ENCODE results near the gene MYLIP.
A peak's percentile ranks its signal among the peaks of the same experiment; 100 is the strongest.
"Not testable (repeated sequence)": the region's sequence is repeated elsewhere in the genome, so short reads cannot be mapped to it uniquely, and the experiment has no call there.

The MYLIP gene

DNA sequence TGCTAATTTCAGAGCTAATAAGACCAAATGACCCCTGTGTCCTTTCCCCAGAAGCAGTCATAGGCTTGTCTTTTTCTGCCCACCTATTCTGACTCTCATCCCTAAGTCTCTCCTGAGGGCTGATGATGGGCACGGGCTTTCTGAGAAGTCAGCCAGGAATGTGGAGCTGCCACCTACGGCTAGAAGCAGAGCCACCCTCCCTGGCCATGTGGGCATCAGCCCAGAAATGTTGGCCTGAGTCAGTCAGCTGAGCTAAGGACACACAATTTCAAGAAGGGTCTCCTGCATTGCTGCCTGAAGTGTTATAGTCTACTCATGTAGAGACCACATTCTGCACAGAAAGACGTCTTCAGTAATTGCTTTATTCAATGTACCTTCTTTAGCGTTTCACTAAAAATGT, 17.1 kb downstream of the MYLIP start:
- no peak for DNase-seq

DNA sequence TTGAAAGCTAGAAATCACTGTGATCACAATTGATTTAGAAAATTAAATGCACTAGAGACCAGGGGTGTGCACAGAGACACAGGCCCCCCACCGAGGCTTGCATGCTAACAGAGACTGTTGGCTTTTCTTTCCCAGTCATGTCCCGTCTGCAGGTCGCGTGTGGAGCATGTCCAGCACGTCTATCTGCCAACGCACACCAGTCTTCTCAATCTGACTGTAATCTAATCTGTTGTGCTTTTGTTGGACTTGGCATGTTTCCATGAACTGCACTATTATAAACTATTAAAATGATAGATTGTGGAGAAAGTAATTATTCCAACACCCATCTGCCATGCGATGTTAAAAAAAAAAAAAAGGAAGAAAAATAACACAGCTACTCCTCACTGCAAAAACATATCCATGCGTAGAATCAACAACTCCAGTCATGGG, 17.7 kb downstream of the MYLIP start:
- DNase-seq: no peak

DNA sequence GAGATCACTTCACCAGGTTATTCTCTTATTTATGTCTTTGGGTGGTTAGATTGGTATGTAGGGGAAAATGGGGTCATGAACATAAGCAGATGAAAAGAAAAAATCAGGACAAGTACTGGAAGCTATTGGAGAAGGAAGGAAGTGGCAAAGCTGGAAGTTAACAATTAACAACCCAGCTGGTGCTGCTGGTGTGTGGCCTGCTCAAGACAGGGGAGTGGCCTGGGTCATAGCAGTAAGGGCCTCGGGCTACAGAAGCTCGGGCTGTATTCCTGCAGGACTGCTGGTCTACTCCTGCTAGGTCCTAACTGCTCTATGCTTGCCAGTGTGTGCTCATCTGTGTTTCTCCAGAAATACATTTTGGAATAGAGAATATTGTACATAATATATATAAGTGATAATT, 19.6 kb downstream of the MYLIP start:
- no peak for DNase-seq

DNA sequence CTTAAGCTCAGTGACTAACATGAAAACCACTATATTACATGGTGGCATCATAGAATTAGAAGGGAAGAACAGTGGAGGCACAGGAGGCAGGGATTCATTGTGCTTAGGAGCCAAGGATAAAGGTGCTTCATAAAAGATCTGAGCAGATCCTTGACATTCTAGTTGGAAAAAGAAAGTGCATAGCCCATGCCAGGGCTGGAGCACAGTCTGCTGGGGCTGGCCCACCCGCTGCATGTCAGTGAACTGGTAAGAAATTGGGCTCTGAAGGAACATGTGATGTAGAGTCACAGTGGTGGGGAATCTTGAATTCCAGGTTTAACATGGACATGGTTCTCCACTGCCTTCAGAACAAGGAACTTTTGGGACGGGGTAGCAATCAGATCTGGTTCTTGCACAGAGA, 20.4 kb downstream of the MYLIP start:
- no peak for DNase-seq

- no peak for DNase-seq
Measured at GRCh38 chr6:16150098-16150497, 21.2 kb downstream of the MYLIP start.

DNA sequence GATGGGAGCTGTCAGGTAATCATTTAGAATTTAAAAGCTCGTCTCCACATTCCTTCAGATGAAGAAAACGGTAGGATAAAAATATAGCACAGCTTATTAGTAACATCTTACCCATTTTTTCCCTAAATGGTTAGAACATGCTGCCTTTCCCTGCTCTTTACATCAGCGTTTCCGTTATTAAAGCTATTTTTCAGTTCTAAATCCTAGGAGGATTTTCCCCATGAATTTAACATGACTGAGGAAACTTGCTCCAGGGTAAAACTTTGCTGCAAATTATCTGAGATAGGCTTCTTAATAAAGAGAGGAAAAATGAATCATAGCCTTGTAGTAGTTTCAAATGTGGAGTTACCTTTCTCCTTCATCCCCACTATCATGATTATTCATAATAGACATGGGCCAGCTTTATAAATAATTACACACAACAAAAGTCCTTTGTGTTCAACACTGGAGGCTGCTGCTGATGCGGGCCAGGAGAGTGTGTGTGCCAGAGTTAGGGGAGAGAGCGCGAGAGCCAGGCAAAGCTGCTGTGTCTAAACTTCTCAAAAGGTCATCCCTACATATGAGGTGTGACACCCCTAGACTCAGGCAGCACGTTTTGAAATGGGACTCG, 24.4 kb downstream of the MYLIP start:
- DNase-seq: no peak

- DNase-seq: no peak
Measured at GRCh38 chr6:16154904-16155303, 26.0 kb downstream of the MYLIP start.

DNA sequence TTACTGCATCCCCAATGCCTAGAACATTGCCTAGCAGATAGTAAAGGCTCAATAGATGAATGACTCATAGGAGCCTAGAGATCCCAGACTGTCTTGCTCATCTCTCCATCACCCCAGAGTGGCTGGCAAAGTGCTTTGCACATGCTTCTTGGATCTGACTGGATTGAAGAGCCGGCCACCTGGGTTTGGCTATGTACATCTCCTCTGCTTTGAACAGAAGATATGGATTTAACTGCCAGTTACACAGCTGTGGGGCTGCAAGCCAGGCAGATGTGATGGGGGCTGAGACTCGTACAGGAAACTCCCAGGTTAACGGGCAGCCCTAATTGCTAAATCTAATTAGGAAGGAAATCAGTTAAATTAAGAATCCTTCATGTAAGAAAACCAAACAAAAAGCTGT, 28.6 kb downstream of the MYLIP start:
- no peak for DNase-seq

DNA sequence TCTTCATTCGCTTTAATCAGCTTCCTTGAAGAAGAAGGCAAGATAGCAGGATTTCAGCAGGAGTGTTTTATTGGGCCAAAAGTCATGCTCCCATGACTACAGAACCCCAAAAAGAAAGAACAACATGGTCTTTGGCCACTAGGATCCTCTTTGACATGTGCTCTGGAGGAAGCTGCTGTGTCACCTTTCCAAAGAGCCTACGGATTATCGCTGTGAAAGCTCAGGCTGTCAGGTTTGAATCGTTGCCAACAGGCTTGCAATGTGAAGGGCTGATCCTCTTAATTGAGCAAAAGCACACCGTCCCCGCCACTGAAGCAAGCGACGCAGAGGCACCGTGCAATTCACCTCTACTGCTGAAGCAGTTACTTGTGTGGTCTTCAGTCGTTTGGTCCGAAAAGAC, 29.0 kb downstream of the MYLIP start:
- DNase-seq: no peak

DNA sequence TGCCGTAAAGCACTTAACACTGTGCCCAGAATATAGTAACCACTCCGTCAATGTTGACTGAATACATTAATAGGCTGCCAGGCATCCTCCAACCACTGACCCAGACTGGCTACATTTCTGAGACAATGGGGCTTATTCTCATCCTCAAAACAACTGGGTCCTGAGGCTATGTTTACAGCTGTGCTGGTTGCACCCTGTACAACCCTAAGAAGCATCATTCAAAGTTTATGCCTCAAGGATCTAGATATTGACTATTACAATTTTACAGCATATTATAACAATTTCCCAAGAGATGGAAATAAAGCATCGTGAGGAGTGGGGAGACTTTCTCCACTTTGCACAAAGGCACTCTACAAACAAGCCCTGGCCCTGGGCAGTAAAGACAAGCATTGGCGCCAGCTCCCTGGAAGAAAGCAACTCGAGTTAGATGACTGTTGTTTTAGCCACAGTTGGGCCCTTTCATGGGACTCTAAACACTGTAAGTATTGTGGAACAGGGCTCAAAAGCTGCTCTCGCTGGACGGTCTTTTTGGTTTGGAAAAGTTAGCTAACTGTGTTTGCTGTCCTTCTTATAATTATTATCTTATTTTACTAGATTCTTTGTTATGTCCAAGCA, 30.2 kb downstream of the MYLIP start:
- DNase-seq: no peak

DNA sequence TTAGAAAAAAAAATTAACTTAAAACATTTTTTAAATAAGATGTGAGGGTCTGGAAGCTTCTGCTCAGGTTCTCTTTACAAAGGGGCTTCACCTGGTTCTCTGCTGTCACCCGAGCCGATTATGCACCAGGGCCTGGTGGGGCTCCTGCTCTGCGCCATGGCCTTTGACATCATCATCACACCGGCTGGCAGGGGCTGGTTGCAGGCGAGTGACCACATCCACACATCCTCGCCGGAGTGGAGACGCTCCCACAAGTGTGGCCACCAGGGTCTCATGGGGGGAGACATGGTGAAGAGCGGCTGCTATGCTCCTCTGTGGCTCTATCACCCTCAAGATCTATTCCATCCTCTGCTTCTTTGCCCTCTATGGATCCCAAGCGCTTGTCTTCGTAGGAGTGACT, 31.9 kb downstream of the MYLIP start:
- no peak for DNase-seq

DNA sequence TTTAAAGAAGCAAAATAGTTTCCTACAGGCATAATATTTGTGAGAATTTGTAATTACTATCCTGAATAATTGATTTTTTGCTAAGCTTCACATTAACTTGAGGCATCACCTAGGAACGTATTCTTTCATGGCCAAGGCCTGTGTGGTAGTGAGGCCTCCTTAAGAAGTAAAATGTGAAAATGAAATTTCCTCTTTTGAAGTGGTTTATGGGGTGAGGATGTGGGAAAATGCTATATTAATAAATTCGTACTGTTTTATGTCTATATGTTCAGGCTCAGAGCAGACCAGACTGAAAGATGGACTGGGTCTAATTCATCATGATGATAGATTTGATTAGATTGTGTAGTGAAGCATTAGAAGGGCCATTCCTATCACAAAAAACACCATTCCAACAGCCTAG, 33.1 kb downstream of the MYLIP start:
- DNase-seq: no peak

DNA sequence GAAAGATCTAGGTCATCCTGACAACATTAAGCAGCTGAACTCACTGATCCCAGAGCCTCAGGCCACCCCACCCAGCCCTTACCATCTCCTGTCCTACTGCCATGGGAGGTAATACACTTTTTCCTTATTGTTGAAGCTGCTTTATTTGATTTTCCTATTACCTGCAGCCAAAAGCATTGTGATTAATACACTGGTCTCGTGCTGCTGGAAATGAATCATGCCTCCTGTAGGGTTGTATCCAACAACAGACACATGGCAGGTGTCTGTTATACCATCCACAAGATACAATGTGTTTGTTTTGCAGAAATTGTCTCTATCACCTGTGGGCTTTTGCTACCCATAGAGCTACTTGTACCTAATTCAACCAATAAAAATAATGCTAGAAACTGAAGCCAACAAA, 34.2 kb downstream of the MYLIP start:
- DNase-seq: no peak

- DNase-seq: no peak
Measured at GRCh38 chr6:16163535-16164300, 34.8 kb downstream of the MYLIP start.

DNA sequence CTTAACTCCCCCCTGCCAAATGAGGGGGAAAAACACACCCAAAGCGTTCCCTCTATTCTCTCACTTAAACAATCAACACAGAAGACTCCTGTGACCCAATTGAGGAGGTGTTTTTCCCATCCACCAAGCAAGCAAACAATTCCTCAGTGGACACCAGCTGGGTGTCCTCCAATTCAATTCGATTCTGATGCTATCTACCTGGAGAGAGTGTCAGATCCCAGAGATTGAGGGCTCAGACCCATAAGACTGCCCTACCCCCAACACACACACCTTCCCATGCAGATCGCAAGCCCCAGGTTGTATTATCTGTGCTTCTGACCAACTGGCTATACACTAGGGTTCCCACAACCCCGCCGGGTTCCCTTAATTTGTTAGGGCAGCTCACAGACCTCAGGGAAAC, 36.8 kb downstream of the MYLIP start:
- DNase-seq: no peak

DNA sequence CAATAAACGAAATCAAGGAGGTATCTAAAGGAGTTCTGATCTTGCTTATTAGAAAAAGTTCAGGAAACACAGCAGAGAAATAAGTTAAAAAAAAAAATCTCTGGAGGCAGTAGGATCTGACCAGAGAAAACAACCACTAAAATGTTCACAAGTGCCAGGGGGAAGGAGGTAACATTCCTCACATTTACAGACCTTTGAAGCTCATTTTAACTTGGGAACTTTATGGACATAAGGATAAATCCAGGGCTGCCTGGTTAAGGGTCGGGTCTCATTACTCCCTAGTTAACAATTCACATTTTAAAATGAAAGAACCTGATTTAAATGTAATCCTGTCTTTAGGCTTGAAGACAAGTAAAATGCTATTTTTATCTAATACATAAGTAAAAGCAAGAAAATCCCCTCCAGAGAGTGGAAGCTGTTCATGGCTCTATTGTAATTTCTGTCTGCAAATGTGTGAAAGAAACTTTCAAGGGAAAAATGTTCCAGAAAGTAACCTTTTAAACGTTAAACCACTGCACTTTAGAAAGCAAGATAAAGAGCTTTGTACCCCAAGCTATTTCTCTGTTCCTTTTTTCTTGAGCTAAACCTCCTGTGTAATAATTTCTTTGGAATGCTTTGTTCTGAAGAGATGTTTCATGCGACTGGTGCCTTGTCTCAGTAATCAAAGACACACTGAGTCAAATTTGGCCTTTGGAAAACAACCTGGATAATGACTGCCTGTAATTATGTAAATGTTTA, 38.2 kb downstream of the MYLIP start:
- no peak for DNase-seq

DNA sequence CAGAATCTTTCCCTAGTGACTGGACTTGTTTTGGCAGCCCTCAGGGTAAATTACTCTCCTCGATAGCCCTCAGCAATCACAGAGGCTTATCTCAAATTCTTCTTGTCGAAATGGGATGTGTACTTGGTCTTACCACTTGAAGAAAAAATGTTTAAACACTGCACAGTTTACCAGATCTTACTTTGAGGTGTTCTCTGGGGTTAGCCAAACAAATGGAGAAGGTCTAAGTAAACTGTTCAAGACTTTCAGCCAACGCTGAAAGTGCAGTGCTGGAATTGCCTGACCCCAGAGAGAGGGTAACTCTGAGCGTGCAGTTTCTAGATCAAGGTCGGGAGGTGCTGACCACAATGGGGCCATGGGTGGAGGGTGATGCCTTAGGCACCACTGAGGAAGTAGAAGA, 39.2 kb downstream of the MYLIP start:
- DNase-seq: peak; percentile 20

GRCh38 chr6:16168858-16169257, 40.0 kb downstream of the MYLIP start:
- DNase-seq: no peak

DNA sequence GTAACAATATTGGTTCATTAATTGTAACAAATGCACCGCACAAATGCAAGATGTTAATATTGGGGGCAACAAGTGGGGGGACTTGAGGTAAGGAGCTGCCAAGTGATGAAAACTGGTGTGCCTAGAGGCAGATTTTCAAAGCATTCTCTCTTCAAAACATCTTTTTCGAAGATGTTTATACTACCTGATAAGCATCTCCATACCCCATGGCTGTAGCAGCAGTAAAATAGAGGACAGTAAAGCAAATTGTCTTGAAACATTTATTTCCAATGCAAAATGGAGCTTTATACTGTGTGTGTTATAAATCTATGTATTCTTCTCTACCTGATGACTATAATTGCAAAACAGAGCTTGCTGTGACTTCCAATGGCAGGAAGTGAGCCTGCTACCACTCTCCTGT, 42.5 kb downstream of the MYLIP start:
- no peak for DNase-seq

GRCh38 chr6:16173167-16173940, 44.5 kb downstream of the MYLIP start:
- DNase-seq: no peak

- DNase-seq: no peak
Measured at GRCh38 chr6:16174416-16175078, 45.7 kb downstream of the MYLIP start.

DNA sequence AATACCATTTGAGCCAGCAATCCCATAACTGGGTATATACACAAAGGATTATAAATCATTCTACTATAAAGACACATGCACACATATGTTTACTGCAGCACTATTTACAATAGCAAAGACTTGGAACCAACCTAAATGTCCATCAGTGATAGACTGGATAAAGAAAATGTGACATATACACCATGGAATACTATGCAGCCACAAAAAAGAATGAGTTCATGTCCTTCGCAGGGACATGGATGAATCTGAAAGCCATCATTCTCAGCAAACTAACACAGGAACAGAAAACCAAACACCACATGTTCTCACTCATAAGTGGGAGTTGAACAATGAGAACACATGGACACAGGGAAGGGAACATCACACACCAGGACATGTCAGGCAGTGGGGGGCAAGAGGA, 47.7 kb downstream of the MYLIP start:
- DNase-seq: not testable (repeated sequence)

Data from activated CD8-positive, alpha-beta memory T cell treated with anti-CD3 and anti-CD28 coated beads, Interleukin-2, amount 50 U/mL, for 4 hours (primary cell).